Esophagus muscularis mucosa (tissue), 4 donors: ENCODE measurements around the gene PPL. TPM values are rescaled to one million over a fixed set of nuclear protein-coding genes. Genes with fewer than 3 reads are reported as not detected.

Source experiments
- DNase-seq: peaks from one replicate; pipeline ENCODE4 v3.0.0-alpha.2; 2017; ENCODE audit errors: extremely low spot score
- H3K27ac ChIP-seq, 4 donors: fragments of 200-600 bp; sonication (generic); replicated peaks in 1 of 4; 1 replicate in 3 of 4; 2 replicates in 1 of 4; pipeline ENCODE4 v1.5.1; 2016 to 2019; ENCODE audit warnings: mild to moderate bottlenecking in 1 of 4
- H3K27me3 ChIP-seq, 4 donors: fragments of 200-600 bp; sonication (generic); one replicate each; pipeline versions ENCODE4 v1.5.1 to v1.6.0; 2016 to 2019
- H3K36me3 ChIP-seq, 4 donors: fragments of 200-600 bp; sonication (generic); one replicate each; pipeline ENCODE4 v1.5.1; 2016 to 2019
- H3K4me1 ChIP-seq, 4 donors: fragments of 200-600 bp; sonication (generic); one replicate each; pipeline ENCODE4 v1.5.1; 2016 to 2019
- H3K4me3 ChIP-seq, 4 donors: fragments of 200-600 bp; sonication (generic); 1 replicate in 2 of 4; 2 replicates in 2 of 4; pipeline ENCODE4 v1.5.1; 2016 to 2019; ENCODE audit warnings: mild to moderate bottlenecking in 4 of 4, moderate library complexity in 1 of 4
- H3K9me3 ChIP-seq, 4 donors: fragments of 200-600 bp; sonication (generic); 1 replicate in 3 of 4; 2 replicates in 1 of 4; pipeline ENCODE4 v1.5.1; 2016 to 2019
- CTCF ChIP-seq, 3 experiments: fragments of 200-600 bp in 2 of 3; fragments of 450-650 bp in 1 of 3; sonication (generic) in 2 of 3; IDR thresholded peaks; one replicate each; pipeline ENCODE4 v1.5.1; 2017 to 2019; ENCODE audit warnings: antibody characterized with exemption in 3 of 3, mild to moderate bottlenecking in 2 of 3, moderate library complexity in 1 of 3
- EP300 ChIP-seq: sonication (generic); formaldehyde crosslinking; IDR thresholded peaks from one replicate; pipeline ENCODE4 v1.6.1; 2017; ENCODE audit warnings: antibody characterized with exemption
- POLR2A ChIP-seq: fragments of 450-650 bp; IDR thresholded peaks from one replicate; pipeline ENCODE4 v1.6.1; 2017; ENCODE audit warnings: antibody characterized with exemption, moderate library complexity, mild to moderate bottlenecking, low read depth
- POLR2AphosphoS5 ChIP-seq, 2 donors: sonication (generic); formaldehyde crosslinking; IDR thresholded peaks; one replicate each; pipeline ENCODE4 v1.6.1; 2017; ENCODE audit warnings: antibody characterized with exemption in 2 of 2
- WGBS: methylation state at CpG from one replicate; pipeline ENCODE4 v1.1.5; 2018; 5-methylcytosine and 5-hydroxymethylcytosine counted together
- intact Hi-C: fragments of 100-400 bp; cut with DNase I; formaldehyde crosslinking; loops from one replicate; pipeline ENCODE4 v1.15.1; 2023
- total RNA-seq, 4 donors: library from RNA; depleted of rRNA; stranded (reverse); fragments of >200 nt; gene quantifications; one replicate each; pipeline versions ENCODE4 v1.1.0 to v1.2.1, GENCODE V29; 2016

Gene PPL
- total RNA-seq, 4 donors from 2014 or later = 36.3 to 78.4 (median 57.4) TPM

DNA sequence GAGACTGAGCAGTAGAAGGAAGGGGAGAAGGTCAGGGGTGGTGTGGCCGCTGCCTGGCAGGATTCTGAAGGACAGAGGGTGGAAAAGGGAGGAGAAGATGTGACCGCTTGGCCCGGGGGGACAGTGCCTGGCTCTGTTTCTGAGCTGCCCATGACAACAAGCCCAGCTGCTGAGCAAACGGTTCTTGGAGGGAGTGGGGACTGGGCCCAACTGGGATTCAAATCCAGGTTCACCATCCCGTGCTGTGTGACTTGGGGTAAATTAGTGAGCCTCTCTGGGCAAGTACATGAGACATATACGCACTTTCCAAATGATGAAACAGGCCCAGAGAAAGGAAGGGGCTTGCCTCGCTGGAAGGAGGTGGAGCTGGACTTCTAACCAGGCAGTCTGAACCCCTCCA is 44.5 kb upstream of the PPL start:
- DNase-seq = no peak
- H3K36me3 ChIP-seq = no peaks in the 10 kb centered on the region
- H3K27ac ChIP-seq = no peak overlapping the region
- H3K4me3 ChIP-seq = no peak overlapping the region
- intact Hi-C loops = no loop called here
- 78% methylated on average over 5 of the region's 7 CpGs for whole genome bisulfite sequencing
- peaks cover 0 to 7% (median 0%) of the 10 kb centered on the region in 4 donors for H3K27me3 ChIP-seq
- TF ChIP-seq EP300 (no peak), POLR2AphosphoS5 (IDR thresholded peaks at IDR 0.05) (no peak), CTCF (IDR thresholded peaks at IDR 0.05) (no peak), POLR2A (no peak)
- H3K9me3 ChIP-seq = peaks cover 0 to 4% (median 0%) of the 10 kb centered on the region in 4 donors
- peaks cover 5 to 12% (median 10%) of the 10 kb centered on the region in 4 donors for H3K4me1 ChIP-seq

DNA sequence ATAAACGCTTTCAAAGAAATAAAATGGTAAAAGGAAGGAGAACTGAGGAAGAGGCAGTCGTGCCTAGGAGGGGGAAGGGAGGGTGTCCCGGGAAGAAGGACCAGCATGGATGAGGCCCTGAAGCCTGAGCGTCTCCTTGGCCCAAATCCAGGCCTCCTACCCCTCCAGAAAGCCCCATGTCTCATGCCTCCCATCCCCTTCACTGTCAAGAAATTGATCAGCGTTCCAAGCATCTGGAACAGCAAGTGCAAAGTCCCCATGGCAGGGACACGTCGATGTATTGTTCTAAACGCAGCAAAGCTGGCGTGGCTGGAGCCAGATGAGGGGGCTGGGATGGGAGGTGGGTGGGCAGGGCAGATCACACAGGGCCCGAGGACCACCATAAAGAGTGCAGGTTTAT is 43.7 kb upstream of the PPL start:
- intact Hi-C loops = no loop called here
- H3K4me1 ChIP-seq = peaks cover 5 to 12% (median 10%) of the 10 kb centered on the region in 4 donors
- no peak overlapping the region for H3K4me3 ChIP-seq
- H3K36me3 ChIP-seq = no peaks in the 10 kb centered on the region
- H3K27me3 ChIP-seq = no peaks in the 10 kb centered on the region
- no peak overlapping the region for H3K27ac ChIP-seq
- no peaks in the 10 kb centered on the region for H3K9me3 ChIP-seq
- no peak for DNase-seq
- 77% methylated on average over 10 of the region's 10 CpGs for WGBS
- no peak for TF ChIP-seq CTCF (IDR thresholded peaks at IDR 0.05)
- no peak for TF ChIP-seq POLR2AphosphoS5 (IDR thresholded peaks at IDR 0.05)
- no peak for TF ChIP-seq POLR2A
- no peak for TF ChIP-seq EP300

DNA sequence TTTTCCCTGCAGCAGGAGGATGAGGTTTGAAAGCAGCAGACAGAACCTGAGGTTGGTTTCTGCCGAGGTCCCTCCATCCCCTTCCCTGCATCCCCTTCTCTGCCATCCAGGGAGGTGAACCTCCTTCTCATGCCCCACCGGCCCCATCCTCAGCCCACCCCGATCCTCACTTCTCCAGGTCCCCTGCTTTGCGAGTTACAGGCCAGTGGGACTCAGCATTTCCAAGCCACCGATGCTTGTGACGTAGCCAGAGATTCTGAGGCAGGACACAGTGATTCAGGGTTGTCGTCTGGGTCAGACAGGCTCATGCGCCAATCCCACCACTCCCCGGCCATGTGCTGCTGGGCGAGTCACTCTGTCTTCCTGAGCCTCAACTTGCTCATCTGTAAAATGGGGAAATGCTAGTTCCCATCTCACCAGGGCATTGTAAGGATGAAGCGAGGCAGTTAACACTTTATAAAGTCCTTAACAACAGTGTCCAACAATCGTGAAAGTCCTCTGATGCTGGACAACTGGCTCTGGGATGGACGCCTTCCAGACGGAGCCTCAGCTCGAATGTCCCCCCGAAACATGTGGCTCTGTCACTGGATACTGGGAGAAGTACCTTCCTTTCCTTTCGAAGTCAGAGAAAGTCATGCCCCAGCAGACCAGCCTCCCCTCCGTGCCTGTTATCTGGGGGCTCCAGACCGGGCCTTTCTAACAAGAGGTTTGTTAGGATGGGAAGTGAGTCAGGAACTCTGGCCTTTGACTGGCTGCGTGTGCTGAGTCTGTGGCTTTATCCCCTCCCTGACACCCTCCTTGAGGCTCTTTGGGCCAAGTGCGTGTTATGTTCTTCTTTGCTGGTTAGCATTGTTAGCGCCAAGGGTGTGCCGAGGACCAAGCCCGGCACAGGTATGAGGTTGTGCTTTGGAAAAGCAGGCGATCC is 43.0 kb upstream of the PPL start:
- no peak for DNase-seq
- H3K9me3 ChIP-seq = no peaks in the 10 kb centered on the region
- H3K4me3 ChIP-seq = no peak overlapping the region
- intact Hi-C loops = no loop called here
- peaks cover 5 to 12% (median 10%) of the 10 kb centered on the region in 4 donors for H3K4me1 ChIP-seq
- no peak overlapping the region for H3K27ac ChIP-seq
- TF ChIP-seq CTCF (IDR thresholded peaks at IDR 0.05) (no peak), POLR2AphosphoS5 (IDR thresholded peaks at IDR 0.05) (no peak), POLR2A (no peak), EP300 (no peak)
- no peaks in the 10 kb centered on the region for H3K27me3 ChIP-seq
- H3K36me3 ChIP-seq = no peaks in the 10 kb centered on the region
- WGBS = 71% methylated on average over 25 of the region's 25 CpGs

DNA sequence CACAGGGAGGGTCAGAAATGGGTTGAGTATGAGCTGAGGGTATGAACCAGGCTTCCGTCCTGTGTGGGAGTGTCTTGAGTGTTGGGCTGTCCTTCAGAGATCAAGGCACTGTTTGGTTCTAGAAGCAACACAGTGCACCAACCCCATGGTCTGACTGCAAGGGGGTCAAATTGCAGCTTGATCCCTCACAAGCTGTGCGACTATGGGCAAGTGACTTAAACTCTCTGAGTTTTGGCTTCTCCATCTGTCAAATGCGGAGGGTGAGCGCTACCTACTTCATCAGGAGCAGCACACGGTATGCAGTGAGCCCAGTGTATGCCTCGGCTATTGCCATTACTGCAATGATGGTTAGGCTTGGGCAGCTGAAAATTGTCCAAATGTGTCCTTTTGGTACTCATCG is 42.2 kb upstream of the PPL start:
- Histone ChIP-seq H3K4me1 (peaks cover 5 to 12% (median 10%) of the 10 kb centered on the region in 4 donors), H3K4me3 (no peak overlapping the region), H3K9me3 (no peaks in the 10 kb centered on the region), H3K36me3 (no peaks in the 10 kb centered on the region), H3K27me3 (no peaks in the 10 kb centered on the region), H3K27ac (no peak overlapping the region)
- TF ChIP-seq CTCF (IDR thresholded peaks at IDR 0.05) = no peak
- TF ChIP-seq POLR2A = no peak
- TF ChIP-seq POLR2AphosphoS5 (IDR thresholded peaks at IDR 0.05) = no peak
- TF ChIP-seq EP300 = no peak
- 79% methylated on average over 4 of the region's 7 CpGs for WGBS
- intact Hi-C loops = no loop called here
- no peak for DNase-seq
